22Rv1 (cell line): ENCODE measurements around the gene SOX5.

Experiments used
- ZFX ChIP-seq: fragments of 450-650 bp; IDR thresholded peaks from 2 replicates; pipeline ENCODE4 v1.6.1; 2017; ENCODE audit warnings: antibody characterized with exemption, borderline replicate concordance
- TF ChIP-seq, protein P1 (sequence below): fragments of 450-650 bp; IDR thresholded peaks from 2 replicates; pipeline ENCODE4 v1.5.1; 2017; ENCODE audit warnings: mild to moderate bottlenecking

DNA sequence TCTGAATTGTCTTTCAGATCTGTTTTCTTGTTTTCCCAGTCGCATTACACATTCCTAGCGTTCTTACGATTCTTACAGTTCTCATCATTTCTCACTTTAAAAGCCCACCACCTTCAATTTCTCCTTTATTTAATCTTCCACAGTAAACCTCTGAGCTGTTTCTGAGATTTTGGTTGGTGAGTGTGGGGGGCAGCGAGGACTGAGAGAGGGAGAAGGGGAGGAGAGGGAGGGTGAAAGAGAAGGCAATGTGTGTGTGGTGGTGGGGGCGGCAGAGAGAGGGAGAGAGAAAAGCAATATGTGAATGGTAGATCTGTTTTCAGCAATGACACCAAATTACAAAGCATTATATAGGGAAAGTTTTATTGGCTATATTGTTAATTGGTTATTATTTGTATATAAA lies 282.6 kb downstream of the SOX5 start:
- TF ChIP-seq, protein P1, sequence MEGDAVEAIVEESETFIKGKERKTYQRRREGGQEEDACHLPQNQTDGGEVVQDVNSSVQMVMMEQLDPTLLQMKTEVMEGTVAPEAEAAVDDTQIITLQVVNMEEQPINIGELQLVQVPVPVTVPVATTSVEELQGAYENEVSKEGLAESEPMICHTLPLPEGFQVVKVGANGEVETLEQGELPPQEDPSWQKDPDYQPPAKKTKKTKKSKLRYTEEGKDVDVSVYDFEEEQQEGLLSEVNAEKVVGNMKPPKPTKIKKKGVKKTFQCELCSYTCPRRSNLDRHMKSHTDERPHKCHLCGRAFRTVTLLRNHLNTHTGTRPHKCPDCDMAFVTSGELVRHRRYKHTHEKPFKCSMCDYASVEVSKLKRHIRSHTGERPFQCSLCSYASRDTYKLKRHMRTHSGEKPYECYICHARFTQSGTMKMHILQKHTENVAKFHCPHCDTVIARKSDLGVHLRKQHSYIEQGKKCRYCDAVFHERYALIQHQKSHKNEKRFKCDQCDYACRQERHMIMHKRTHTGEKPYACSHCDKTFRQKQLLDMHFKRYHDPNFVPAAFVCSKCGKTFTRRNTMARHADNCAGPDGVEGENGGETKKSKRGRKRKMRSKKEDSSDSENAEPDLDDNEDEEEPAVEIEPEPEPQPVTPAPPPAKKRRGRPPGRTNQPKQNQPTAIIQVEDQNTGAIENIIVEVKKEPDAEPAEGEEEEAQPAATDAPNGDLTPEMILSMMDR, result no peak
- no peak for TF ChIP-seq ZFX
